Mesothelial cell of epicardium (in vitro differentiated cells): ENCODE data around the gene HSBP1. TPM values are rescaled to one million over a fixed set of nuclear protein-coding genes. Genes with fewer than 3 reads are reported as not detected.

ENCODE experiments used
- DNase-seq, 2 experiments: peaks; one replicate each; pipeline ENCODE4 v3.0.0; 2021; ENCODE audit warnings: low spot score in 2 of 2; ENCODE audit not compliant: unreplicated experiment in 2 of 2
- H3K27ac Mint-ChIP-seq: 2 replicates; pipeline ENCODE4 v1.8.0; 2021; ENCODE audit warnings: mixed read lengths
- H3K27me3 Mint-ChIP-seq: 2 replicates; pipeline ENCODE4 v1.8.0; 2021; ENCODE audit warnings: low read depth, mixed read lengths
- H3K36me3 Mint-ChIP-seq: 2 replicates; pipeline ENCODE4 v1.8.0; 2021; ENCODE audit warnings: mixed read lengths
- H3K4me1 Mint-ChIP-seq: 2 replicates; pipeline ENCODE4 v1.8.0; 2021; ENCODE audit warnings: mixed read lengths
- H3K4me3 Mint-ChIP-seq: 2 replicates; pipeline ENCODE4 v1.8.0; 2021; ENCODE audit warnings: mild to moderate bottlenecking, moderate library complexity, mixed read lengths
- H3K9me3 Mint-ChIP-seq: 2 replicates; pipeline ENCODE4 v1.8.0; 2021; ENCODE audit warnings: mixed read lengths
- total RNA-seq: library from RNA; stranded (reverse); gene quantifications from 3 replicates; pipeline ENCODE4 v1.2.1, GENCODE V29; 2021
- TF ChIP-seq, protein P1 (sequence below): fragments of 200-600 bp; sonication (generic); IDR thresholded peaks from one replicate; pipeline ENCODE4 v1.5.0; 2021; ENCODE audit warnings: antibody characterized with exemption; ENCODE audit not compliant: unreplicated experiment

HSBP1 gene
- total RNA-seq, 1 donor from 2014 or later = 139 TPM

DNA sequence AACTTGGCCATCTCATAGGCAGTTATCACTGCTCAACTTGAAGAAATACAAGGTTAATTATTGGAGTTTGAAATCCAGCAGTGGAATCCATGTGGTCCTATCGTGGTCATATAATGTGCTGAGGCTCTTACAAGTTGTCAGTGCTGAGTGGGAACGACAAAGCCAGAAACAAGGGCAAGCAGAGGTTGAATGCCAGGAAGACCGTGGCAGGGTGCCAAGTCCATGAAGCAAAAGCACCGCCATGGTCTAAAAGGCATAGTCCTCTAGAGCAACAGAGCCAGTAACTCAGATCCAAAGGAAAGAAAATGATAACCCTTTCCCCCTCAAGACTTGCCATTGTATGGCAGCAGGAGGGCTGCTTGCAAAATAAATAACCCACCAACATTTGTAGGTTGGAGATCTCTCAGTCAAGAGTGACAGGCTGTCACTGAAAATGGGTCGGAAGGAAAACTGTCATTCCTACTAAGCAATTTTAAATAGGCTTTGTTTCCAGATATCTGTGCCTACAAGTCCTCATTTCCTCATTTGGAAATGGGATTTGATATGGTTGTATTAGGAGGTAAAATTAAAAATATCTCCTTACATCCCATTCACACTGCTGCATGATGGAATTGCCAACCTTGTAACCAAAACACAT, 36.4 kb upstream of the HSBP1 start:
- Mint-ChIP-seq H3K4me3 (no peak overlapping the region), H3K9me3 (no peaks in the 10 kb centered on the region), H3K4me1 (no peaks in the 10 kb centered on the region), H3K27me3 (peaks cover 24% of the 10 kb centered on the region), H3K36me3 (no peaks in the 10 kb centered on the region), H3K27ac (no peak overlapping the region)
- no peak for DNase-seq
- TF ChIP-seq, protein P1, sequence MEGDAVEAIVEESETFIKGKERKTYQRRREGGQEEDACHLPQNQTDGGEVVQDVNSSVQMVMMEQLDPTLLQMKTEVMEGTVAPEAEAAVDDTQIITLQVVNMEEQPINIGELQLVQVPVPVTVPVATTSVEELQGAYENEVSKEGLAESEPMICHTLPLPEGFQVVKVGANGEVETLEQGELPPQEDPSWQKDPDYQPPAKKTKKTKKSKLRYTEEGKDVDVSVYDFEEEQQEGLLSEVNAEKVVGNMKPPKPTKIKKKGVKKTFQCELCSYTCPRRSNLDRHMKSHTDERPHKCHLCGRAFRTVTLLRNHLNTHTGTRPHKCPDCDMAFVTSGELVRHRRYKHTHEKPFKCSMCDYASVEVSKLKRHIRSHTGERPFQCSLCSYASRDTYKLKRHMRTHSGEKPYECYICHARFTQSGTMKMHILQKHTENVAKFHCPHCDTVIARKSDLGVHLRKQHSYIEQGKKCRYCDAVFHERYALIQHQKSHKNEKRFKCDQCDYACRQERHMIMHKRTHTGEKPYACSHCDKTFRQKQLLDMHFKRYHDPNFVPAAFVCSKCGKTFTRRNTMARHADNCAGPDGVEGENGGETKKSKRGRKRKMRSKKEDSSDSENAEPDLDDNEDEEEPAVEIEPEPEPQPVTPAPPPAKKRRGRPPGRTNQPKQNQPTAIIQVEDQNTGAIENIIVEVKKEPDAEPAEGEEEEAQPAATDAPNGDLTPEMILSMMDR = no peak

DNA sequence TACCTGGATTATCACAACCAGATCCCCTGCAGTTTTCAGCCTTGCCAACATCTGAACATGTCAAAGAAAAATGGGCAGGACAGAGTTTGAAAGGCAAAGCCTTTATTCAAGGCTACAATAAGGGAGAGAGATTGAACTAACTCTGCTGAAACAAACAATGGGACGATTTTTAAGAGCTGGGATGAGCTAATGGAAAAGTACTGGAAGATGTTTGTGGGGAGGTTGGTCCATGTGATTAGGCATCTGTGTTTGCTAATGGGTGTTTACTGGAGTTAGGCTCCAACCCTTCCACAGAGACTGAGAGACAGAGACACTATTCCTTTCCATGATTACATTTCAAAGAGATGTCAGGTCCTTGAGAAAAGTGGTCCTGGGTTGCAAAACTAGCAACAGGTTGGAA, 35.0 kb upstream of the HSBP1 start:
- no peaks in the 10 kb centered on the region for H3K36me3 Mint-ChIP-seq
- no peaks in the 10 kb centered on the region for H3K9me3 Mint-ChIP-seq
- no peak for DNase-seq
- TF ChIP-seq, protein P1 = no peak
- no peak overlapping the region for H3K4me3 Mint-ChIP-seq
- H3K27ac Mint-ChIP-seq = no peak overlapping the region
- H3K4me1 Mint-ChIP-seq = no peaks in the 10 kb centered on the region
- peaks cover 33% of the 10 kb centered on the region for H3K27me3 Mint-ChIP-seq

DNA sequence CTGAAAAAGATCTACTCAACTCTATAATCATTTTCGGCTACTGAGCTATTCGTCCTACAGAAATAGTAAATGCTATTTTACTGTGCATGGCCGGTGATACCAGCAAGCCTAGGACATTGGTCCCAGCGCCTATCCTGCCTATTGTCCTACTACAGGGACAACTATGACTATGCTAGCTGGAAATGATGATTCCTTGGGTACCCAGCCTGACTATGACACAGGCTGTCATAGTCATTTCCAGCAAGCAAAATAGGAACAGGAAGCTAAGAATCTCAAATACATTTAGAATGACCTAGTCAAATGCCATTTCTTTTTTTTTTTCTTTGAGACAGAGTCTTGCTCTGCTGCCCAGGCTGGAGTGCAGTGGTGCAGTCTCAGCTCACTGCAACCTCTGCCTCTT, 33.7 kb upstream of the HSBP1 start:
- Mint-ChIP-seq H3K4me1 (no peaks in the 10 kb centered on the region), H3K27ac (no peak overlapping the region), H3K36me3 (no peaks in the 10 kb centered on the region), H3K27me3 (peaks cover 35% of the 10 kb centered on the region), H3K4me3 (no peak overlapping the region), H3K9me3 (no peaks in the 10 kb centered on the region)
- no peak for DNase-seq
- TF ChIP-seq, protein P1 = no peak

DNA sequence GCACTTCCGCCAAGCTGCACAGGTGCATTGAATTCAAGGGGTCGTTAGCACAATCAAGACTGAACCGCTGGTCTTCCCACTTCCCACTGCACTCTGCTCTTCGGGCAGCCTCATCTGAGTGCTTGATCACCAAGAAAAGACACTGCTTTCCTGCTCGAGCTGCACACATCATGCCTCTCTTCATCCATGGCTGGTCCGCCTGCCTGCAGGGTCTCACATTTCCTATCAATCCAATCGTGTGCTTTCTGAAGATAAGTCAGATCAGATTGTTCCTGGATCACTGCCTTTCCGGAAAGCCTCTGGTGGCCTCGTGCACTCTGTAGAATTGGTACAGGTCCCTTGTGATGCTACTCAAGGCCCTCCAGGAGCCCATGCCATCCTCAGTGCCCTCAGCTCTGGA, 30.8 kb upstream of the HSBP1 start:
- Mint-ChIP-seq H3K27ac (no peak overlapping the region), H3K4me3 (no peak overlapping the region), H3K36me3 (no peaks in the 10 kb centered on the region), H3K9me3 (no peaks in the 10 kb centered on the region), H3K27me3 (peaks cover 41% of the 10 kb centered on the region), H3K4me1 (peaks cover 9% of the 10 kb centered on the region)
- no peak for DNase-seq
- TF ChIP-seq, protein P1 = no peak

DNA sequence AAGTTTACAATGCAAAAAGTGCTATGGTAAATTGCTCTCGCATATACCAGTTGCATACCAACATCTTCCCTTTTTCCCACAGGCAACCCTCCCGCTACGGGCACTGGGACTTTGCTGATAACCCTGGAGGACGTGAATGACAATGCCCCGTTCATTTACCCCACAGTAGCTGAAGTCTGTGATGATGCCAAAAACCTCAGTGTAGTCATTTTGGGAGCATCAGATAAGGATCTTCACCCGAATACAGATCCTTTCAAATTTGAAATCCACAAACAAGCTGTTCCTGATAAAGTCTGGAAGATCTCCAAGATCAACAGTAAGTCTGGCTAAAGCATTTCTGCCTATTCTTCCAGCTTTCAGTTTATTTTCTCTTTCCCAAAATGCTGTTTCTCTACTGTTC, 27.9 kb upstream of the HSBP1 start:
- Mint-ChIP-seq H3K4me3 (no peak overlapping the region), H3K9me3 (no peaks in the 10 kb centered on the region), H3K4me1 (peaks cover 9% of the 10 kb centered on the region), H3K27me3 (peaks cover 45% of the 10 kb centered on the region), H3K36me3 (no peaks in the 10 kb centered on the region), H3K27ac (no peak overlapping the region)
- DNase-seq = no peak
- TF ChIP-seq, protein P1 = no peak

DNA sequence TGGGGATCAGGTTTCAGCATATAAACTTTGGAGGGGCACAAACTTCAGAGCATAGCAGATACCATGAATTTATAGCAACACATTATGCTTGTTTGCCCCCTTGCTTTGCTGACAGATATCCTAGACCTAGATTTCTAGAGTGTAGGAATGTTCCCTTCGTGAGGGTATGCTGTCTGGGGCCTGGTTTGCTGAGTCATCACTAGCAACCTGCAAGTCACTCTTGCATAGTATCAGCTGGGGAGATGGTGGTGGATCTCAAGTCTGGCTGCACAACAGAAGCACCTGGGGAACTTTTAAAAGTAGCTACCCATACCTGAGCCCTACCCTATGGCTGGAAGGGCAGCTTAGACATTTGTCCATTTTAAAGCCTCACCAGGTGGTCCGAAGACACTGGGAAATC, 22.3 kb upstream of the HSBP1 start:
- Mint-ChIP-seq H3K36me3 (no peaks in the 10 kb centered on the region), H3K4me3 (no peak overlapping the region), H3K4me1 (peaks cover 2% of the 10 kb centered on the region), H3K27ac (no peak overlapping the region), H3K27me3 (peaks cover 21% of the 10 kb centered on the region), H3K9me3 (no peaks in the 10 kb centered on the region)
- DNase-seq = no peak
- TF ChIP-seq, protein P1 = no peak
